HepG2 (cell line): ENCODE measurements around the gene INTS1. TPM values are rescaled to one million over a fixed set of nuclear protein-coding genes. Genes with fewer than 3 reads are reported as not detected.

ENCODE experiments used
- AFF4 ChIP-seq: sonication (generic); formaldehyde crosslinking; IDR thresholded peaks from 2 replicates; pipeline ENCODE4 v1.4.0; 2020; ENCODE audit warnings: missing genetic modification reagents
- ARHGAP35 ChIP-seq: sonication (generic); formaldehyde crosslinking; IDR thresholded peaks from 2 replicates; pipeline ENCODE4 v1.9.0; 2022; ENCODE audit warnings: mild to moderate bottlenecking, inconsistent platforms, moderate library complexity, missing genetic modification reagents, borderline replicate concordance
- CBX1 ChIP-seq: IDR thresholded peaks from one replicate; pipeline ENCODE4 v1.6.1; 2016; ENCODE audit warnings: antibody characterized with exemption, low read depth
- CCDC6 ChIP-seq: sonication (generic); formaldehyde crosslinking; IDR thresholded peaks from 2 replicates; pipeline ENCODE4 v1.8.1; 2022; ENCODE audit warnings: mild to moderate bottlenecking, missing genetic modification reagents, moderate library complexity
- EEA1 ChIP-seq: sonication (generic); formaldehyde crosslinking; IDR thresholded peaks from 2 replicates; pipeline ENCODE4 v1.5.1; 2020; ENCODE audit warnings: mild to moderate bottlenecking, missing genetic modification reagents, borderline replicate concordance
- HOXA5 ChIP-seq: sonication (generic); formaldehyde crosslinking; IDR thresholded peaks from 2 replicates; pipeline ENCODE4 v1.4.0; 2020; ENCODE audit warnings: missing genetic modification reagents
- KDM6A ChIP-seq: IDR thresholded peaks from 2 replicates; pipeline ENCODE4 v1.6.1; 2016; ENCODE audit warnings: low read depth
- NFATC3 ChIP-seq: sonication (generic); formaldehyde crosslinking; IDR thresholded peaks from 2 replicates; pipeline ENCODE4 v1.5.1; 2020; ENCODE audit warnings: mild to moderate bottlenecking, missing genetic modification reagents
- NFE2L1 ChIP-seq: sonication (generic); formaldehyde crosslinking; IDR thresholded peaks from 2 replicates; pipeline ENCODE4 v1.4.0; 2020; ENCODE audit warnings: missing genetic modification reagents, mild to moderate bottlenecking, borderline replicate concordance
- NR0B2 ChIP-seq: sonication (generic); formaldehyde crosslinking; IDR thresholded peaks from 2 replicates; pipeline ENCODE4 v1.4.0; 2020; ENCODE audit warnings: mild to moderate bottlenecking, missing genetic modification reagents
- SNAPC2 ChIP-seq: sonication (generic); formaldehyde crosslinking; IDR thresholded peaks from 2 replicates; pipeline ENCODE4 v1.8.1; 2022; ENCODE audit warnings: mild to moderate bottlenecking, missing genetic modification reagents
- SRY ChIP-seq: sonication (generic); formaldehyde crosslinking; IDR thresholded peaks from 2 replicates; pipeline ENCODE4 v1.8.0; 2022; ENCODE audit warnings: mild to moderate bottlenecking, missing genetic modification reagents
- TRIM22 ChIP-seq: fragments of 450-650 bp; IDR thresholded peaks from 2 replicates; pipeline ENCODE4 v1.6.1; 2017
- UBTF ChIP-seq: sonication (generic); formaldehyde crosslinking; IDR thresholded peaks from 2 replicates; pipeline ENCODE4 v1.4.0; 2020; ENCODE audit warnings: mild to moderate bottlenecking, missing genetic modification reagents
- XBP1 ChIP-seq: sonication (generic); formaldehyde crosslinking; IDR thresholded peaks from 2 replicates; pipeline ENCODE4 v1.5.0; 2020; ENCODE audit warnings: missing genetic modification reagents
- ZBTB7A ChIP-seq: sonication (generic); formaldehyde crosslinking; IDR thresholded peaks from 2 replicates; pipeline ENCODE4 v1.8.0; 2022; ENCODE audit warnings: mild to moderate bottlenecking, missing genetic modification reagents
- ZNF329 ChIP-seq: sonication (generic); formaldehyde crosslinking; IDR thresholded peaks from 2 replicates; pipeline ENCODE4 v1.9.0; 2021; ENCODE audit warnings: low read depth, mild to moderate bottlenecking, missing genetic modification reagents
- ZNF776 ChIP-seq: sonication (generic); formaldehyde crosslinking; IDR thresholded peaks from 2 replicates; pipeline ENCODE4 v1.4.0; 2020; ENCODE audit warnings: mild to moderate bottlenecking, missing genetic modification reagents
- ZSCAN5A ChIP-seq: sonication (generic); formaldehyde crosslinking; IDR thresholded peaks from 2 replicates; pipeline ENCODE4 v1.8.0; 2022; ENCODE audit warnings: mild to moderate bottlenecking, missing genetic modification reagents, borderline replicate concordance
- polyA plus RNA-seq, 8 experiments: library from polyadenylated mRNA; depleted of rRNA in 3 of 8; stranded (reverse) in 7 of 8; unstranded in 1 of 8; fragments of >200 nt; fragmentation: Illumina TruSeq in 4 of 8; extraction: Trizol in 4 of 8; gene quantifications; 2 replicates each; pipeline versions ENCODE4 v1.2.1 to v1.2.3, GENCODE V29; 2011 to 2016; ENCODE audit warnings: low read depth in 4 of 8, missing spikeins in 1 of 8, mixed read lengths in 1 of 8; ENCODE audit not compliant: insufficient read depth in 1 of 8
- total RNA-seq, 5 experiments: library from RNA; depleted of rRNA; stranded (reverse); fragments of >200 nt; fragmentation: Illumina TruSeq; extraction: Trizol; gene quantifications; 2 replicates each; pipeline ENCODE4 v1.2.3, GENCODE V29; 2016; ENCODE audit warnings: low read depth in 1 of 5
- TF ChIP-seq, protein P1 (sequence below): sonication (generic); formaldehyde crosslinking; IDR thresholded peaks from 2 replicates; pipeline ENCODE4 v1.8.1; 2023; ENCODE audit warnings: mild to moderate bottlenecking, missing genetic modification reagents, borderline replicate concordance

Gene INTS1
- total and polyA plus RNA-seq, 2 of the 13 experiments (the other 11 are each of a cell fraction or from before 2014, with no cell fraction given), result 13.7 to 29.0 TPM

- TF ChIP-seq AFF4 (CRISPR knock-in tag) (no peak), KDM6A (peak; percentile 50; the same call in 1 of the 2 replicates), TRIM22 (no peak), ZSCAN5A (CRISPR knock-in tag) (no peak), SRY (CRISPR knock-in tag) (peak; percentile 40; the same call in 1 of the 2 replicates), HOXA5 (CRISPR knock-in tag) (peak; percentile 56; the same call in 1 of the 2 replicates), ZNF329 (no peak), EEA1 (CRISPR knock-in tag) (no peak), CBX1 (no peak), XBP1 (CRISPR knock-in tag) (no peak), NFATC3 (CRISPR knock-in tag) (no peak), ARHGAP35 (CRISPR knock-in tag) (no peak), NFE2L1 (CRISPR knock-in tag) (no peak), ZBTB7A (CRISPR knock-in tag) (no peak), SNAPC2 (CRISPR knock-in tag) (no peak), NR0B2 (CRISPR knock-in tag) (no peak), ZNF776 (no peak), UBTF (peak; percentile 43), CCDC6 (no peak)
- TF ChIP-seq, protein P1, sequence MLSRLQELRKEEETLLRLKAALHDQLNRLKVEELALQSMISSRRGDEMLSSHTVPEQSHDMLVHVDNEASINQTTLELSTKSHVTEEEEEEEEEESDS (CRISPR knock-in tag), result no peak
These were observed 37.5 kb downstream of the INTS1 start (continued) for GRCh38 chr7:1466524-1467271.
